CD4-positive, alpha-beta T cell treated with Interleukin-17A for 4 hours (primary cell): ENCODE data around the gene LKAAEAR1.
A peak's percentile ranks its signal among the peaks of the same experiment; 100 is the strongest.

ENCODE experiments used
- DNase-seq: peaks from one replicate; pipeline ENCODE4 v3.0.0-alpha.2; 2020; ENCODE audit warnings: mixed read lengths

The LKAAEAR1 gene

DNA sequence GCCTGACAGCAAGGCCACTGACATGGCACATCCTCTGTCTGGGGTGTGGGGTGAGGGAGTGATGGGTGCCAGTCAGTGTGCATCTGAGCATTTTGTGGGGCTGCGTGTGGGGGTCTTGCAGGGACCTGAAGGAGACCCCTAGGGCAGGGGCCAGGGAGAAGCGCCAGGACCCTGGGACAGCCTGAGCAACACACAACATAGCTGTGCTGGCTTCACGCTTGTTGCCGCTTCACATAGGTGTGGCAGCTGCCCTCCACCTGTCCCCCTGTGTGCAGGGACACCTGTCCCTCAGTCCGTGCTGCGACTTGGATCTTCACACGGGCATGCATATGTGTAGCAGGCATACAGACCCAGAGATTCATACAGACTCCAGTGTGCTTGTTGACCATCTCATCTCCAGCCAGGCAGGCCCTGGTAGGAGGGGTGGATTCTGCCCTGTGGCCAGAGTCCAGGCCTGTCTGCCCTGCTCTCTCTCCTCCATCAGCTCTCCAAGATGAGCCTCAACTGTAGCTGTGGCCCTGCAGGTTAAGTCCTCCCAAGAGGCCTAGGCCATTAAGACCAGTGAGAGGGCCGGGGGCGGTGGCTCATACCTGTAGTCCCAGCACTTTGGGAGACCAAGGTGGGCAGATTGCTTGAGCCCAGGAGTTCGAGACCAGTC, 26.3 kb upstream of the LKAAEAR1 start:
- no peak for DNase-seq

- no peak for DNase-seq
Measured at GRCh38 chr20:64109831-64110391, 25.7 kb upstream of the LKAAEAR1 start.

- DNase-seq, result no peak
Measured at GRCh38 chr20:64108731-64109681, 24.8 kb upstream of the LKAAEAR1 start.

DNA sequence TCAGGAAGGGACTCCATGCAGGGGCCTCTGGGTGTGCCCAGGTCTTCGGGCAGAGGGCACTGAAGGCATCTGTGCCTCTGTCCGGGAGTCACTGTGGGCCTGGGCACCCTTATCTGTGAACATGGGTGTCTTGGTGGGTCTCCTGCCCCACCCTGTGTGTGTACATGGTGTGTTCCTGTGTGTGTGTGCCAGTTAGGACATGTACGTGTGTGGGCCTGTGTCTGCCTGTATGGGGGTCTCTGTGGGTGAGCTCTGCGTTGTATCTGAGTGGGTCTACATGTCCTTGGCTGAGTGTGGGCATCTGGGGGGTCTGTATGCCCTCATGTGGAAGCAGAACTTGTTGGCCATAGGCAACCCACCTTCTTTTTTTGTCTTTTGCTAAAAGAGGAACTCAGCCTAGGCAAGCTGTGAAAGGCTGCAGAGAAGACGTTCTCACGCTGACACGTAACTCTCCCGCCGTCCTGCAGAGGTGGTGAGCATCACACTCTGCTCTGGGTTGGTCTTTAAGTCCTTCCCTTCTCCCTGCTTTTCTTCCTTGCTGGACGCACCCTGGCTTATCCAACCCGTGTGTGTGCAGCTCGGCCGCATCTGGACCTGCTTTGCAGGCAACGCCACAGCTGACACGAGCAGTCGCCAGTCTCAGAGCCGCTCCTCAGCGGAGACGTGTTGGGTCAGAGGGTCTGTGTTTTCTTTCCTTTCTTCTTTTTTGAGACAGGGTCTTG, 23.7 kb upstream of the LKAAEAR1 start:
- no peak for DNase-seq

GRCh38 chr20:64106981-64107735, 23.0 kb upstream of the LKAAEAR1 start, which contains the start of gene NPBWR2:
TSS of gene NPBWR2 (minus strand) at chr20:64107565. CDS start at chr20:64106831, 734 bp downstream.
- peak; percentile 24 for DNase-seq

DNA sequence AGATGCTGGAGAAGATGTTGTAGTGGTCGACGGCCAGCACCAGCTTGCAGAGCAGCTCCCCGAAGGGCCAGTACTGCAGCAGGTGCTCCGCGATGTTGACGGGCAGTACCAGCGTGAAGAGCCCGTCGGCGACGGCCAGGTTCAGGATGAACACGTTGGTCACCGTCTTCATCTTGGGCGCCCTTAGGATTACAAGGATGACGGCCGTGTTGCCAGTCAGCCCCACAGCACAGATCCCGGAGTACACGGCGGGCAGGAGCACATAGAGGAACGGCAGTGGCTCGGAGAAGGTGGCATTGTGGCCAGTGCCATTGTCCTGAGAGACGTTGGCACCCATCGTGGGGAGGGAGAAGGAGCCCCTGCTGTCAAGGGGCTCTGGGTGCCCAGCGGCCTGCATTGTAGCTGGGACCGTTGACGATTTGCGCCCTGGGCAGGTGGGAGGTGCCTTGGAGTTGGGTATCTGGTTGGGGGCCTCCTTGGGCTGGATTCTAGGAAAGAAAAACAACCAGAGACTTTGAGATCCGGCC, 22.3 kb upstream of the LKAAEAR1 start:
- no peak for DNase-seq

- no peak for DNase-seq
Measured at GRCh38 chr20:64105846-64106434, 21.7 kb upstream of the LKAAEAR1 start.

DNA sequence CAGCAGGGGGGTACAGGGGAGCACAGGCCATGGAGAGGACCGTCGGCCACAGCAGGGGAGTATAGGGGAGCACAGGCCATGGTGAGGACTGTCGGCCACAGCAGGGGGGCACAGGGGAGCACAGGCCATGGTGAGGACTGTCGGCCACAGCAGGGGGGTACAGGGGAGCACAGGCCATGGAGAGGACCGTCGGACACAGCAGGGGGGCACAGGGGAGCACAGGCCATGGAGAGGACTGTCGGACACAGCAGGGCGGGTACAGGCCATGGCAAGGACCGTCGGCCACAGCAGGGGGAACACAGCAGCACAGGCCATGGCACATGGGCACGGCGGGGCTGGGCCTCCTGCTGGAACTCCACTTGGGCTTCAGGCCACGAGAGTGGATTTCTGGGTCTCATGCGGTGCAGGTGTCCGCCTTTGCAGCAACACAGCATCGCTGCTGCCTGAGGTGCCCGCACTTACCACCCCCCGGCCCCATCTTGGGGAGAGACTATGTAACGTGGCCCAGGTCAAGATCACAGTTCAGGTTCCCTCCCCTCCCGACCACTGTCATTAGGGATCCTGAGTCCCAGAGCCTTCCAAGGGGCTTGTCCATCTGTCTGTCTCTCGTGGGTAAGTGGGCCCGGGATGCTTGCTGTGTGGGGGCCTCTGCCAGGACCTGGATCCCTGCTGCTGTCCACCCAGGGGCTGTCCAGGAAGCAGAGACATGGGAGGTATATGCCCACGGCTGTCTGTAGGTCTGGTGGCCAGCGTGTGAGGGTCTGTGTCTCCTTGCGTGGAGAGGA, 20.7 kb upstream of the LKAAEAR1 start:
- no peak for DNase-seq

- DNase-seq, result no peak
Measured at GRCh38 chr20:64103871-64104666, 19.9 kb upstream of the LKAAEAR1 start.

GRCh38 chr20:64102647-64103354, 18.6 kb upstream of the LKAAEAR1 start:
- peak; percentile 14 for DNase-seq

GRCh38 chr20:64101731-64102621, 17.8 kb upstream of the LKAAEAR1 start:
- DNase-seq, result peak; percentile 80

DNA sequence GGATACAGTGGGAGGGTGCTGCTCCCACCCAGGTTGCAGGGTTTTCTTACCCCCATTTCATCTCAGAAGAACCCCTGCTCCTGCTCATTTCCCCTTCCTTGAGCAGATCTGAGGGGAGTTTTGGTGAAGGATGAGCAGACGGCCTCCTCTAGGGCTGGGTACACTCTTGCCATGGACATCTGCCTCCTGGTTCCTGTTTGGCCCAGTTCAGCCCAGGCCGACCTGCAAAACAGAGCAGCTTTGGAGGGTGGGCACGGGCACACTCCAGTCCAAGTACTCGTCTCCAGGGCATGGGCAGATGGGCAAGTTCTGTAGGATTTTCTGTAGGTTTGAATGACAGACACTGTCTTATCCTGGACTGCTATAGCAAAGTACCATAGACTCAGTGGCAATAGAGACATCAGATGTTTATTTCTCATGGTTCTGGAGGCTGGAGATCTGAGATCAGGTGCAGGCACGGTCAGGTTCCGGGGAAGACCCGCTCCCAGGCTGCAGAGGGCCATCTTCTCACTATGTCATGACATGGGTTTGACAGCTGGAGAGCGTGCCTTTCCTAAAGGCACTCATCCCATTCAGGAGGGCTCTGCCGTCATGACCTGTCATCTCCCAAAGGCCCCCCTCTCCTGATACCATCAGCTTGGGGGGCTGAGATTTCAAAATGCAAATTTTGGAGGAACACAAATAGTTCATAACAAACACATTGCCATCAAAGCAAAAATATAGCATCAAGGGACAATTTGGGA, 16.9 kb upstream of the LKAAEAR1 start:
- DNase-seq, result no peak

DNA sequence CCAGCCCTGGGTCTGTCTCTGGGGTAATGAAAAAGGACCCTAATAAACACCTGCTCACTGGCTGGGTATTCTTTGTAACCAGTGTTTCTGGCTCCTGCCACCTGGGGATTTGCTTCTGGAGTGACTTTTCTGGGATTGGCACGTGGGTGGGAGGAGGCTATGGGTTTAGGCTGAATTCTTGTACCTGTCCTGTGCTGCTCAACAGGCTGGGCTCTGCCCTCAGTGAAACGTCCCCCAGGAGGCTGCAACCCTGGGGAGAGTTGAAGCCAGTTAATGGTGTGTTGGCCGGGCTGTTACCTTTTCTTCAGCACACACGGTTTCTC, 16.3 kb upstream of the LKAAEAR1 start:
- DNase-seq, result no peak

DNA sequence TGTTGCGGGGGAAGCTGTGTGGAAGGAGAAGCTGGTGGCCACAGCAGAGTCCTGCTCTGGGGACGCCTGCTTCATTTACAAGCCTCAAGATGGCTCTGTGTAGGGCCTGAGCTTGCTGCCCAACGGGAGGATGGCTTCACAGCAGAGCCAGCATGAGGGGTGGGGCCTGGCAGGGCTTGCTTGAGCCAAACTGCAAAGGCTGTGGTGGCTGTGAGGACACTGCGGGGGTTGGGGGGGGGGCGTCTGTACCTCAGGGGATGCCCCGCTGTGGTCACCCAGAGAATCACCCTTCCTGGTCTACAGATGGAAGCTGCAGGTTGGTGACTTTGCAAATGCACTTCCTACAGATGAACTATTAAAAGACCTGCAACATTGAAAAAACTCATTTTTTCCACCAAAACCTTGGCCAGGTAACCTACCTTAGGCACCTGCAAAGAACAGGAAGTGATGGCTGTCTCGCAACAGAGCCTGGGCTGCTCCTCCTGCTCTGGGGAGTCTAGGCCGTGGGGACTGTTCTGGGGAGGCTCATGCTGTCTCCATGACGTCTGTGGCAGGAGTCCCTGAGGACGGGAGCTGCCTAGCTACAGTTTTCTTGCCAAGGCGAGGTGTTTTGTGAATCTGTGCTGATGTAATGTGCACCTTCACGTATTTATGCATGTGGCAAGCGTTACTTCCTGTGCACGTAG, 15.8 kb upstream of the LKAAEAR1 start:
- no peak for DNase-seq

DNA sequence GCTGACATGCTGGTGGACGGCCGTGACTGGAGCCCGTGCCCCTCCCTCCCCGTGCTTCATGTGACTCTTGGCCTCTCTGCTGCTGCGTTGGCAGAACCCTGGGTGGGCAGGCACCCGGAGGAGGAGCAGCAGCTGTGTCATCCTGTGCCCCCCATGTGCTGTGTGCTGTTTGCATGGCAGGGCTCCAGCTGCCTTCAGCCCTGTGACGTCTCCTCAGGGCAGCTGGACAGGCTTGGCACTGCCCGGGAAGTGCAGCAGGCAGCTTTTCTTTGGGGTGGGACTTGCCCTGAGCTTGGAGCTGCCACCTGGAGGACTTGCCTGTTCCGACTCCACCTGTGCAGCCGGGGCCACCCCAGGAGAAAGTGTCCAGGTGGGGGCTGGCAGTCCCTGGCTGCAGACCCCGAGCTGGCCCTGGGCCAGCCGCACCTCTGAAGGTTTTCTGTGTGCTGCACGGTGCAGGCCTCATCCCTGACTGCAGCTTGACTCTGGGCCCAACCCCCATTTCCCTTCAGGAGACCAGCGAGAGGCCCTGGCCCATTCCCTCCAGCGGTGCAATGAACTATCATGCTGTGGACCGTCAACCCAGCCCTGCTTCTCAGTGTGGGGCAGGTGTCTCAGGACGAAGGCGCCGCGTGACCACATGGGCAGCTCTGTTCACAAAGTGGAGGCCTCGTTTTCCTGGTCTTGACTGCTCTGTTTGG, 15.0 kb upstream of the LKAAEAR1 start:
- DNase-seq, result no peak

DNA sequence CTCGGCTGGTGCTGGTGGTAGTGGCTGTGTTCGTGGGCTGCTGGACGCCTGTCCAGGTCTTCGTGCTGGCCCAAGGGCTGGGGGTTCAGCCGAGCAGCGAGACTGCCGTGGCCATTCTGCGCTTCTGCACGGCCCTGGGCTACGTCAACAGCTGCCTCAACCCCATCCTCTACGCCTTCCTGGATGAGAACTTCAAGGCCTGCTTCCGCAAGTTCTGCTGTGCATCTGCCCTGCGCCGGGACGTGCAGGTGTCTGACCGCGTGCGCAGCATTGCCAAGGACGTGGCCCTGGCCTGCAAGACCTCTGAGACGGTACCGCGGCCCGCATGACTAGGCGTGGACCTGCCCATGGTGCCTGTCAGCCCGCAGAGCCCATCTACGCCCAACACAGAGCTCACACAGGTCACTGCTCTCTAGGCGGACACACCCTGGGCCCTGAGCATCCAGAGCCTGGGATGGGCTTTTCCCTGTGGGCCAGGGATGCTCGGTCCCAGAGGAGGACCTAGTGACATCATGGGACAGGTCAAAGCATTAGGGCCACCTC, 14.3 kb upstream of the LKAAEAR1 start:
- DNase-seq, result no peak
